ENCODE measurements around the gene ARHGEF12.
A peak's percentile ranks its signal among the peaks of the same experiment; 100 is the strongest.

ARHGEF12 gene

DNA sequence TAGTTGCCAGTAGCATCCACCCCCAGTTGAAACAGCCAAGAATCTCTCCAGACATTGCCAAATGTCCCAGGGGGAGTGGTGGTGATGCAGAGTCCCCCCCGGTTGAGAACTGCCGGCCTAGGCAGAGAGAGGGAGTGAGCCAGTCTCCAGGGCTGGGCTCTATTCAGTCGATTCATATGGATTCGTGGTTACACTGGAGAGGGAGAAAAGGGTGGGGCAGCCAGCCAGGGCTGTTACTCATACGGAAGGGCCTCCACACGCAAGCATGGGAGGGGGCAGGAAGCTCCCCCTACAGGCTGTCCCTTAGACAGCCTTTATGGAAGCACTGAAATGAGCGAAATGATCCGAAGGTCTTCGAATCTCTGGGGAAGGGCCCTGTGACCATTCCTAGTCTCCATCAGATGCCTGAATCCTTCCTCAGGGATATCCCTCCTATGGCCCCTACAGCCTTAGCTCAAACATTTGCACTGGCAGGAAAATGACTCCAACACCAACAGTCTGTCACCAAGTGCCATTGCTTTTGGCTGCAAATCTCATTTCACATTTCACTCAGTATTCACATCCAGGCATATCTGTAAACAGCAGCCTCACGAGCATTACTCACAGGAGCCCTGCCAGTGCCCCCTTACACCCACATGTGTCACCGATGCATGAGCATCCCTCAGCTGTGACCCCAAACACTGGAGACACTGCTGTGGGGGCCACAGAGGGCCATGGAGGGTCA is 29.5 kb upstream of the ARHGEF12 start:
- Histone ChIP-seq H3K27ac (ENCODE audit: poor library complexity, severe bottlenecking) (no peak overlapping the region), H3K4me3 (ENCODE audit: severe bottlenecking) (no peak overlapping the region), H3K27me3 (ENCODE audit: insufficient read depth, poor library complexity, severe bottlenecking) (no peaks in the 10 kb centered on the region), H3K4me1 (ENCODE audit: insufficient read depth, poor library complexity, severe bottlenecking) (peaks cover 22% of the 10 kb centered on the region), H3K36me3 (ENCODE audit: low read depth) (no peaks in the 10 kb centered on the region), H3K9me3 (ENCODE audit: severe bottlenecking) (no peaks in the 10 kb centered on the region)
- ATAC-seq (ENCODE audit: low read depth) (peak; percentile 82), DNase-seq (ENCODE audit: low spot score) (peak; percentile 82)
- TF ChIP-seq, protein P1, sequence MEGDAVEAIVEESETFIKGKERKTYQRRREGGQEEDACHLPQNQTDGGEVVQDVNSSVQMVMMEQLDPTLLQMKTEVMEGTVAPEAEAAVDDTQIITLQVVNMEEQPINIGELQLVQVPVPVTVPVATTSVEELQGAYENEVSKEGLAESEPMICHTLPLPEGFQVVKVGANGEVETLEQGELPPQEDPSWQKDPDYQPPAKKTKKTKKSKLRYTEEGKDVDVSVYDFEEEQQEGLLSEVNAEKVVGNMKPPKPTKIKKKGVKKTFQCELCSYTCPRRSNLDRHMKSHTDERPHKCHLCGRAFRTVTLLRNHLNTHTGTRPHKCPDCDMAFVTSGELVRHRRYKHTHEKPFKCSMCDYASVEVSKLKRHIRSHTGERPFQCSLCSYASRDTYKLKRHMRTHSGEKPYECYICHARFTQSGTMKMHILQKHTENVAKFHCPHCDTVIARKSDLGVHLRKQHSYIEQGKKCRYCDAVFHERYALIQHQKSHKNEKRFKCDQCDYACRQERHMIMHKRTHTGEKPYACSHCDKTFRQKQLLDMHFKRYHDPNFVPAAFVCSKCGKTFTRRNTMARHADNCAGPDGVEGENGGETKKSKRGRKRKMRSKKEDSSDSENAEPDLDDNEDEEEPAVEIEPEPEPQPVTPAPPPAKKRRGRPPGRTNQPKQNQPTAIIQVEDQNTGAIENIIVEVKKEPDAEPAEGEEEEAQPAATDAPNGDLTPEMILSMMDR (IDR thresholded peaks at IDR 0.05; ENCODE audit: poor library complexity, severe bottlenecking), result peak; percentile 49

DNA sequence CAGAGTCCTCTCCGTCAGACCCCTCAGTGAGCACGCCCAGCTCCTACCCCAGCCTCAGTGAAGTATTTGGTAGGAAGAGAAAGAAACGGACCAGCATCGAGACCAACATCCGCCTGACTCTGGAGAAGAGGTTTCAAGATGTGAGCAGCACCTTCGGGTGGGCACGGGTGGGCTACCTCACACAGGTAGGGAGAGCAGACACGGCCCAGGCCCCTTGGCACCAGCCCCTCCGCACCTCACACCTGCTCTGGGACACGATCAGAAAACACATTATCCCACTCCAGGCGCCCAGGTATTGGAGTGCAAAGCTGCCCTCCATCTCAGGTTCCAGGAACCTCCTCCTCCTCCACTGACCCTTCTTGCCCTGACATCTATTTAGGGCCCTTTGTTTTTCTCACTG is 28.7 kb upstream of the ARHGEF12 start:
- DNase-seq (ENCODE audit: low spot score), result no peak
- TF ChIP-seq, protein P1 (IDR thresholded peaks at IDR 0.05; ENCODE audit: poor library complexity, severe bottlenecking), result no peak
- H3K4me3 ChIP-seq (ENCODE audit: severe bottlenecking), result no peak overlapping the region
- no peaks in the 10 kb centered on the region for H3K36me3 ChIP-seq (ENCODE audit: low read depth)
- H3K9me3 ChIP-seq (ENCODE audit: severe bottlenecking), result no peaks in the 10 kb centered on the region
- ATAC-seq (ENCODE audit: low read depth), result no peak
- no peak overlapping the region for H3K27ac ChIP-seq (ENCODE audit: poor library complexity, severe bottlenecking)
- H3K27me3 ChIP-seq (ENCODE audit: insufficient read depth, poor library complexity, severe bottlenecking), result no peaks in the 10 kb centered on the region
- peaks cover 22% of the 10 kb centered on the region for H3K4me1 ChIP-seq (ENCODE audit: insufficient read depth, poor library complexity, severe bottlenecking)

DNA sequence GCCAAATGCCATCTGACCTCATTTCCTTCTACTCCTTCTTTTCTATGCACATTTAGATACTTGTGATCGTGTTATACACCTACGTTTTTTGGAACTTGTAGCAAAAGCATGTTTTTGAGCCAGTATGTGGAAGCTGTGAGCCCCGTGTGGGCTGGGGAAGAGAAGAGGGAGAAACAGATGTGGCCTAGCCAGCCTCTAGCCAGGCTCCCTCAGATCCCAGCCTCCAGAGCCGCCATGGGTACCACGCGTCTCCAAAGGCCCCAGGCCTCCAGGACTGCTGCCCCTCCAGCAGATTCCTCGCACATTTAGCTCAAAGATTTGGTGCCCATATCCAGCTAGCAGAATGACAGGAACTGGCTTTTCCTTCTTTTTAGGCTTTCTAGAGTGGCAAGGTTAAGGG is 28.1 kb upstream of the ARHGEF12 start:
- no peak overlapping the region for H3K27ac ChIP-seq (ENCODE audit: poor library complexity, severe bottlenecking)
- DNase-seq (ENCODE audit: low spot score), result no peak
- H3K4me1 ChIP-seq (ENCODE audit: insufficient read depth, poor library complexity, severe bottlenecking), result peaks cover 22% of the 10 kb centered on the region
- no peaks in the 10 kb centered on the region for H3K36me3 ChIP-seq (ENCODE audit: low read depth)
- H3K27me3 ChIP-seq (ENCODE audit: insufficient read depth, poor library complexity, severe bottlenecking), result no peaks in the 10 kb centered on the region
- H3K4me3 ChIP-seq (ENCODE audit: severe bottlenecking), result no peak overlapping the region
- TF ChIP-seq, protein P1 (IDR thresholded peaks at IDR 0.05; ENCODE audit: poor library complexity, severe bottlenecking), result no peak
- ATAC-seq (ENCODE audit: low read depth), result no peak
- no peaks in the 10 kb centered on the region for H3K9me3 ChIP-seq (ENCODE audit: severe bottlenecking)

DNA sequence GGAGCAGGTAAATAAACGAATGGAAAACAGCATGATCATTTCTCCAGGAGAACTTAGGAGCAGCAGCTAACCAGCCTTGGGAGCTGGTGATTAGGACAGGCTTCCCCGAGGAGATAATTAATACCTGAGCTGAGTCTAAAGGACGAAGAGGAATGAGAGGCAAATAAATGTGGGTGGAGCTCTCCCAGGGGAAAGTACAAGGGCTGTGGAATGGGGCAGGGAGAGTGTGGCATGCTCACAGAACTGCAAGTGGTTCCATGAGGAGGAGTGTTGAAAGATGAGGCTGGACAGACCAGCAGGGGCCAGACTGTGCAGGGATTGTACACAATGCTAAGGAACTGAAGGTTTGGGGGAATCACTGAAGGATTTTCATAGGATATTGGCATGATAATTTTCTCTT is 25.3 kb upstream of the ARHGEF12 start:
- Histone ChIP-seq H3K9me3 (ENCODE audit: severe bottlenecking) (no peaks in the 10 kb centered on the region), H3K27ac (ENCODE audit: poor library complexity, severe bottlenecking) (no peak overlapping the region), H3K4me1 (ENCODE audit: insufficient read depth, poor library complexity, severe bottlenecking) (peaks cover 12% of the 10 kb centered on the region), H3K4me3 (ENCODE audit: severe bottlenecking) (no peak overlapping the region), H3K27me3 (ENCODE audit: insufficient read depth, poor library complexity, severe bottlenecking) (no peaks in the 10 kb centered on the region), H3K36me3 (ENCODE audit: low read depth) (no peaks in the 10 kb centered on the region)
- DNase-seq (ENCODE audit: low spot score), result no peak
- ATAC-seq (ENCODE audit: low read depth), result no peak
- TF ChIP-seq, protein P1 (IDR thresholded peaks at IDR 0.05; ENCODE audit: poor library complexity, severe bottlenecking), result no peak

DNA sequence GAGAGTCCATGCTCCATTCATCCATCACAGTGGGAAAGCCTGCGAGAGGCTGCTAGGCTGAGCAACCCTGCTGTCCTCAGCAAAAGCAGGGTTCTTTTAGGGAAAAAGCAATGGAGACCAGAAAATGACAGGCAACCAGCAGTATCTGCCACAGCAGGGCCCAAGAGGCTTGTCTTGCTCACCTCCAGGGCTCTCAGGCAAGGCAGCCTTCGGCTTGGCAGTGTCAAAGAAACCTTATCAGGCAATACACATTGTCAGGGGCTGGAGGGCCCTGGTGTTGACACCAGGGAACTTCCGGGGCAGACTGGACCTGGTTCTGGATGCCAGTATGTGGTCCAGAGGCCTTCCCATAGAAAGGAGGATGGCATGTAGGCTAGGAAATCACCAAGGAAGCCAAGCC is 21.4 kb upstream of the ARHGEF12 start:
- H3K27ac ChIP-seq (ENCODE audit: poor library complexity, severe bottlenecking), result no peak overlapping the region
- TF ChIP-seq, protein P1 (IDR thresholded peaks at IDR 0.05; ENCODE audit: poor library complexity, severe bottlenecking), result no peak
- ATAC-seq (ENCODE audit: low read depth) (no peak), DNase-seq (ENCODE audit: low spot score) (no peak)
- H3K27me3 ChIP-seq (ENCODE audit: insufficient read depth, poor library complexity, severe bottlenecking), result no peaks in the 10 kb centered on the region
- H3K9me3 ChIP-seq (ENCODE audit: severe bottlenecking), result no peaks in the 10 kb centered on the region
- peaks cover 11% of the 10 kb centered on the region for H3K4me1 ChIP-seq (ENCODE audit: insufficient read depth, poor library complexity, severe bottlenecking)
- no peaks in the 10 kb centered on the region for H3K36me3 ChIP-seq (ENCODE audit: low read depth)
- H3K4me3 ChIP-seq (ENCODE audit: severe bottlenecking), result no peak overlapping the region

All from RWPE2 (cell line).